Dermis blood vessel endothelial cell (primary cell): ENCODE measurements around the gene ACRBP. TPM values are rescaled to one million over a fixed set of nuclear protein-coding genes. Genes with fewer than 3 reads are reported as not detected.
"Not testable (repeated sequence)": the region's sequence is repeated elsewhere in the genome, so short reads cannot be mapped to it uniquely, and the experiment has no call there.

Source experiments
- DNase-seq: peaks from one replicate; pipeline ENCODE4 v3.0.0; 2010
- total RNA-seq: library from RNA; depleted of rRNA; stranded (reverse); fragments of >200 nt; gene quantifications from 2 replicates; pipeline ENCODE4 v1.2.3, GENCODE V29; 2014

Gene ACRBP
- total RNA-seq, 1 donor from 2014 or later: 1.5 TPM

- DNase-seq: peak; percentile 23
Measured at GRCh38 chr12:6614513-6615172, 32.6 kb downstream of the ACRBP start.

GRCh38 chr12:6613776-6614512 lies 33.3 kb downstream of the ACRBP start:
- DNase-seq: peak; percentile 87

GRCh38 chr12:6613015-6613775 lies 34.0 kb downstream of the ACRBP start:
- DNase-seq: peak; percentile 43

GRCh38 chr12:6612652-6613014 lies 34.6 kb downstream of the ACRBP start:
- DNase-seq: no peak

GRCh38 chr12:6612247-6612646 lies 35.0 kb downstream of the ACRBP start:
- DNase-seq: no peak

- peak; percentile 11 for DNase-seq
Measured at GRCh38 chr12:6608592-6609281, 38.5 kb downstream of the ACRBP start.

- DNase-seq: peak; percentile 55
Measured at GRCh38 chr12:6607751-6608591, 39.3 kb downstream of the ACRBP start.

- peak; percentile 68 for DNase-seq
Measured at GRCh38 chr12:6606331-6607131, 40.7 kb downstream of the ACRBP start.

GRCh38 chr12:6605421-6606330 lies 41.6 kb downstream of the ACRBP start:
- DNase-seq: peak; percentile 20

GRCh38 chr12:6604259-6605029 lies 42.8 kb downstream of the ACRBP start:
- DNase-seq: no peak

- DNase-seq: peak; percentile 32
Measured at GRCh38 chr12:6603095-6603567, 44.1 kb downstream of the ACRBP start.

GRCh38 chr12:6602526-6602925 lies 44.7 kb downstream of the ACRBP start:
- no peak for DNase-seq

- not testable (repeated sequence) for DNase-seq
Measured at GRCh38 chr12:6595673-6596072, 51.6 kb downstream of the ACRBP start.

GRCh38 chr12:6592087-6592486 lies 55.1 kb downstream of the ACRBP start:
- no peak for DNase-seq

Other genes starting within 250 kb of the ACRBP start
- gene CD27, start 202.5 kb downstream of the ACRBP start, total RNA-seq: not detected in 2 replicates
- 23.0 and 26.1 TPM in 2 replicates for gene TAPBPL, start 195.4 kb downstream of the ACRBP start, total RNA-seq
- 0.51 and 4.1 TPM in 2 replicates for gene VAMP1, start 176.8 kb downstream of the ACRBP start, total RNA-seq
- 86.4 and 167 TPM in 2 replicates for gene MRPL51, start 154.2 kb downstream of the ACRBP start, total RNA-seq
- 28.2 and 102 TPM in 2 replicates for gene NCAPD2, start 153.3 kb downstream of the ACRBP start, total RNA-seq
- gene GAPDH, start 112.9 kb downstream of the ACRBP start, total RNA-seq: 4,017 and 6,422 TPM in 2 replicates
- gene IFFO1, start 91.4 kb downstream of the ACRBP start, total RNA-seq: 13.1 and 13.6 TPM in 2 replicates
- gene NOP2, start 79.1 kb downstream of the ACRBP start, total RNA-seq: 15.5 and 19.3 TPM in 2 replicates
- gene CHD4, start 40.1 kb downstream of the ACRBP start, total RNA-seq: 213 and 302 TPM in 2 replicates
- gene LPAR5, start 11.5 kb downstream of the ACRBP start, total RNA-seq: not detected in 2 replicates
- gene ING4, start 15.7 kb upstream of the ACRBP start, total RNA-seq: 44.0 and 61.1 TPM in 2 replicates
- gene ZNF384, start 41.9 kb upstream of the ACRBP start, total RNA-seq: 12.1 and 15.9 TPM in 2 replicates
- gene PIANP, start 53.4 kb upstream of the ACRBP start, total RNA-seq: not detected in 2 replicates
- gene COPS7A, start 76.6 kb upstream of the ACRBP start, total RNA-seq: 31.7 and 41.4 TPM in 2 replicates
- gene MLF2, start 105.7 kb upstream of the ACRBP start, total RNA-seq: 107 and 161 TPM in 2 replicates
- 65.5 and 130 TPM in 2 replicates for gene PTMS, start 118.9 kb upstream of the ACRBP start, total RNA-seq
- gene LAG3, start 125.1 kb upstream of the ACRBP start, total RNA-seq: under 0.01 and 0.05 TPM in 2 replicates
- gene CD4, start 142.1 kb upstream of the ACRBP start, total RNA-seq: not detected in 2 replicates
- gene GPR162, start 174.4 kb upstream of the ACRBP start, total RNA-seq: 0.93 and 1.9 TPM in 2 replicates
- gene P3H3, start 181.0 kb upstream of the ACRBP start, total RNA-seq: 18.8 and 22.1 TPM in 2 replicates
- 0.28 and 1.0 TPM in 2 replicates for gene GNB3, start 193.5 kb upstream of the ACRBP start, total RNA-seq
- gene CDCA3, start 203.9 kb upstream of the ACRBP start, total RNA-seq: 5.6 and 24.0 TPM in 2 replicates
- 85.3 and 128 TPM in 2 replicates for gene USP5, start 204.7 kb upstream of the ACRBP start, total RNA-seq
- 625 and 743 TPM in 2 replicates for gene TPI1, start 220.1 kb upstream of the ACRBP start, total RNA-seq
- gene SPSB2, start 225.9 kb upstream of the ACRBP start, total RNA-seq: 3.5 and 6.0 TPM in 2 replicates